GM19043 (cell line): ENCODE measurements around the gene STX19.

Experiments
- ATAC-seq: cut with Tn5 transposase; IDR thresholded peaks from one replicate; pipeline ENCODE4 v1.9.1; 2021; ENCODE audit warnings: low read depth; ENCODE audit not compliant: unreplicated experiment

The STX19 gene

DNA sequence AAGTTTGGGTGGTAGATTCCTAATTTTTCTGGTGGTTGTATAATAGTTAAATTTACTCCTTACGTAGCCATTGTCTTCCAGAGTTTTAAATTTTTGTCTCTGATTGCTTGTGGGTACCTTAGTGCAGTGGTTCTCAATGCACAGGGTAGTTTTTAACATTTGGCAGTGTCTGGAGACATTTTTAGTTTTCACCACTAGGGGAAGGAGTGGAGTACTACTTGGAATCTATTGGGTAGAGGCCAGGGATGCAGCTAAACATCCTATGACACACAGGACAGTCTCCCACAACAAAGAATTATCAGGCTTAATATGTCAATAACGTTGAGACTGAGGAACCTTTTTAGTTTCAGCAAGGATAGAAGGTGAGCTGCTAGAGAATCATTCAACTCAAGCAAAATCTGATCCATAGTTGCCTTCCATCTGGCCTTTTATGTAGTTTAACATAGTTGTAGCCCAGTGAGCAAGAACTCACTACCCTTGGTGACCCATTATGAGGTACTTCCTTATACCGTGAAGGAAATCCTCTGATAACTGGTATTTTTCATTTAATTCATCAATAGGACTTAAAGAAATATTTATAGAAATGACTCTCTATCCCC is 8.6 kb upstream of the STX19 start:
- peak; percentile 71 for ATAC-seq

DNA sequence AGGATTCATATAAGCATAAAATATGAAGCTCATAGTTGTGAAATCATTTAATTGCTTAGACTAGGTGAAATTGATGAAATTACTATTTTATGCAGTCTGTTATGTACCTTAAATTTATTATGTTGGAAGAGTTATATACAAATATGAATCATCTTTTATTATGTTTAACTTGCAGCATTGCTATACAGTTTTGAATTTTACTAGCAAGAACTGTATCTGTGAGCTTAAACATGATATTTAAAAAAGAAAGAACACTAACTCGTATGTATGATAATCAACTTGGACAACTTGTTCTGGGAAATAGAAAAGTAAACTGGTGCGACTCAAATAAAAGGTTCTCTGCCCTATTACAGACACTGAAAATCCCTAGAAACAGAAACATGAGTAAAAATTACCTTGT is 1.8 kb downstream of the STX19 start:
- no peak for ATAC-seq

DNA sequence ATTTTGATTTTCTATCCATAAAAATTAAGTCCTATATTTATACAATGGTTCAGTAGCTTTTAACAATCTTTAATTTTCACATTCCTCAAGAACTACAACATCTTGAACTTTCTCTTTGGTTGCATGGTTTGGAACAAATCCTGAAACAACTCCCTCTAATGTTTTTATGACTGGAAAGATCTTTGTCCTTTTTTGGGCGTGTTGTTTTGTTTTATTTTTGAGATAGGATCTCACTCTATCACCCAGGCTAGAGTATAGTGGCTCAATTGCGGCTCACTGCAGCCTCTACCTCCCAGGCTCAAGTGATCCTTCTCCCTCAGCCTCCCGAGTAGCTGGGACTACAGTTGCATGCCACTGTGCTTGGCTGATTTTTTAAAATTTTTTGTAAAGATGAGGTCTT is 4.0 kb downstream of the STX19 start:
- no peak for ATAC-seq

DNA sequence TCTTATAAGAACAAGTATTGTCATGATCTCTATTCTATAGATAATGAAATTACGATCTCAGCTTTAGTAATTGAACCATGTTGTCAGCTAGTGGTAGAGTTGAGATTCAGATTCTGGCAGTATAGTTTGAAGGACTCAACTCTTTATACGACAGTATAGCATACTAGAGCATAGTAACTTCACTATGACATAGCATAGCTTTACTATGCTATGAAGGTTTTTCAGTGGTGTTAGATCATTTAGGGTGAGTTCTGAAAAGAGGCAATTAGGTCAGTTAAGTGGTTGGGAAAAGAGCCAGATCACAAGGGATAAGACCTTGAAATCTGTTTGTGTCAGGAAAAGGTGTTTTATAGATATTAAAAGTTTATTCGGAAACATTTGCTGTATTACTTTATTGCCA is 8.1 kb downstream of the STX19 start:
- ATAC-seq: no peak

DNA sequence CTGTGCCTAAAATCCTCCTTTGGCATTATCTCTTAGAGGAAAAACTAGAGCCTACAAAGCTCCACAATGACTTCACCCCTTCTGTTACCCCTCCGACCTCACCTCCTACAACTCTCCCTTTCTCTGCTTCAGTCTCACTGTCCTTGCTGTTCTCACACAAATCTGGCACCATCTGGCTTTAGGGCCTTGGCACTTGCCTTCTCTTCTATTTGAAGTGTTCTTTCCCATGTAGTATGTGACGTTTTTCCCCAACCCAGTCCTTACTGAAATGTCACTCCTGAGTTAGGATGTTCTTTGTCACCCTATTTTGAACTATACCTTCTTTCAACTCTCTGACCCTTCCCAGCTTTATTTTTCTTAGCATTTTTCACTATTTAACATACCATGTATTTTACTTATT is 8.7 kb downstream of the STX19 start:
- ATAC-seq: no peak

DNA sequence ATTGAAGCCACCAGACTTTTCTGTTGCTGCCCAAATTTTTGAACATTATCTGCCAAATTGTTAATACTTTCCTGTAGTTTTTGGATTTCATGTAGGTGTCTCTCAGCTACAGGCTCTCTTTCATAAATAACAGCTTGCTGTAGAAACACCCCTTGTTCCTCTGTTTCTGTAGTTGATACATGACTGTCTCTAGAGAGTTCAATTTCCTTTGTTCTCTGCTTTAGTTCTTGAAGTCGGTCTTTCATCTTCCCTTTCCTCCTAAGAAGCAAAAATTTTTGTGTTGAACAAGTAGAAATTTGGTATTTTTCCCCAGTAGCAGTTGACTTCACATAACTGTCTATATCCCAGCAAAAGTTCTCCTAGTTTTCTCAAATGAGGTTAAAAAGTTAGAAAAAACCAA is 13.4 kb downstream of the STX19 start:
- ATAC-seq: no peak

DNA sequence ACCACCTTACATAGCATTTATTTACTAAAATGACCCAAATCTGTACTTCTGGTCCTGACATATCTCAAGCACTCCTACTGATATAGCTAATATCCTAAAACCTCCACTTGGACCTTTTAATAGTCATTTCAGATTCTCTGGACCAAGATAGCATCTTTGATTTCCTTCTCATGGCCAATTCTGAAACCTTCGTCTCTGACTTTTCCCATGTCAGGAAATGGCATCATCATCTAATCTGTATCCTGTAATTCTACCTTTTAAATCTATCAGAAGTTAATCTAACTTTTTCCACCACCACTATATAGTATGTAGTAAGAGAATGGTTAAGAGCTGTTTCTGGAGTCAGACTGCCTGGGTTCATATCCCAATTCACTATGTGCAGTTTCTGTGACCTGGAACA is 16.2 kb downstream of the STX19 start:
- no peak for ATAC-seq

DNA sequence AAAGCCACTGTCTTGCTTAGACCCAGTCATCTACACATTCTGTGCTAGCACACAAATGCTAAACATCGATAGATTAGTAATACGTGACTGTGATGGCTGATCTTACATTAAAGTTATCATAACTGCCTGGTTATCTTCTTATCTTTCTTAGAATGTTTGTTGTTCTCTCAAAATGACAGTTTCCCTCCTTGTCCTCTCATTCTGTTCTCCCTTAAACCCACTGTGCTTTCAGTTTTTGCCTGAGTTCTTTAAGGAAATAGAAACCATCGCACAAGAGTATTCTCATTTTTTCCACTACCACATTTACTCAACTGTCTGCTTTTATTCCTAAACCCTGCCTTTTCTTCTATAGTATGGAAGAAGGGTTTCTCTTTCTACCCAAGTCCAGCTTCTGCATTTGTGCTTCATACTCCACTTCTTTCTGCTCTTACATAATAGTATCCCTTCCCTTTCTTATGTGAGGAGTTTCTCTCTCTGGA is 17.1 kb downstream of the STX19 start:
- ATAC-seq: no peak

DNA sequence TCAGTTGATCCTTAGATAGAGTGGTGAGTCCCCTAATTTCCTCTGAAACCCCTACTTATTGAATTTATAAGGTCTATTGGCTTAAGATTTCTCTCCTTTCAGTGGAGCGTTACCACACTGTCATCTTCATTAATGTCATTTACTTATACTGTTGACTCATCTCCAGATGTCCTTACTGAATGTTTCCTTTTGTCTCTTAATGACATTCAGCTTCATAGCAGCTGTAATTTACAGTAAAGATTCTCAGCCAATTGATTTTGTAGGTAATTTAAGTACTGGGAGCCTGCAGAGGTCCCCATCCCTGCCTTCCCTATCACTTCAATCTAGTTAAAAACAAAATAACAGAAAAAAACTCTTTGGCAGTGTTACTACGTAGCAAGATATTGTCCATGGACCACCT is 18.8 kb downstream of the STX19 start:
- ATAC-seq: no peak

DNA sequence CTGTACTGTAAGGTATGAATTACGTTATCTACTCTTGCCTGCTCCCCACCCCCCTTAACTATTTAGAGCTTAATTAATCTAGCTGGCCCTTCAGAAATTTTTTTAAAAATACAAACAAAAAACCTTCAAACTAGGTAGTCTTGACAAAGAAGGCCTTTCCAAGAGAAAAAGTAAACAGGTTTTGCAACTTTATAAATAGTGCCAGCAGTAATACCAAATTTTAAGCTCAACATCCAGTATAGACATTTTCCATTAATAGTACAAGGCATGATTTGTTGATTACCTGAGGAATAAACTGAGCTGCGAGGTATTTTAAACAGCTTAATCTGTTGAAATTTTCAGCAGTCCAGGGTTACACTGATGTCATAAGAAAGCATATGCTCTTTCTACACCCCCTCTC is 20.1 kb downstream of the STX19 start:
- ATAC-seq: no peak

DNA sequence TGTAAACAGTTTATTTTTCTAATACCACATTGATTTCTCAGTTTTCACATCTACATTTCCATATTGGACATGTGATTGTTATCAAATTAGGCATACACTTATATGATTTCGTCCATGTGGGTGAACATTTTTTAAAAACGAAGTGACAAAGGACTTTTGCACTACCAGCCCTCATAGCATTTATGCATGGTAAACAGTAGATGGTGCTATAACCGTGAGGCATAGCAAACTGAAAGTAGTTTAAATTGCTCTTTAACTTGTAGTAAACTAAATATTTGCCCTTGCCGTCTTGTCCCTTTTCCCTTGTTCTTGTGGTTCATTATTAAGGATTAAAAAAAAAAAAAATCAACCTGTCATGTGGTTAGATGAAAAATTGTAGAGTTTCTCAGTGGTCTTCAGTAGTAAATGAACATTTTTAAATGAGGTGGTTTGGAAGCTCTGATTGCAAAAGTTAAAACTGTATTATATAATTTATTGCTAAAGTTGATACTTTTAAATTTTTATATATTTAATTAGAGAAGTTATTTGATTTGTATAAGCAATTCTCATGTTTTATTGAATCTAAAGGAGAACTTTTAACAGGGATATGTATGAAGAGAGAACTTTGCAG is 24.0 kb downstream of the STX19 start:
- ATAC-seq: peak; percentile 96

DNA sequence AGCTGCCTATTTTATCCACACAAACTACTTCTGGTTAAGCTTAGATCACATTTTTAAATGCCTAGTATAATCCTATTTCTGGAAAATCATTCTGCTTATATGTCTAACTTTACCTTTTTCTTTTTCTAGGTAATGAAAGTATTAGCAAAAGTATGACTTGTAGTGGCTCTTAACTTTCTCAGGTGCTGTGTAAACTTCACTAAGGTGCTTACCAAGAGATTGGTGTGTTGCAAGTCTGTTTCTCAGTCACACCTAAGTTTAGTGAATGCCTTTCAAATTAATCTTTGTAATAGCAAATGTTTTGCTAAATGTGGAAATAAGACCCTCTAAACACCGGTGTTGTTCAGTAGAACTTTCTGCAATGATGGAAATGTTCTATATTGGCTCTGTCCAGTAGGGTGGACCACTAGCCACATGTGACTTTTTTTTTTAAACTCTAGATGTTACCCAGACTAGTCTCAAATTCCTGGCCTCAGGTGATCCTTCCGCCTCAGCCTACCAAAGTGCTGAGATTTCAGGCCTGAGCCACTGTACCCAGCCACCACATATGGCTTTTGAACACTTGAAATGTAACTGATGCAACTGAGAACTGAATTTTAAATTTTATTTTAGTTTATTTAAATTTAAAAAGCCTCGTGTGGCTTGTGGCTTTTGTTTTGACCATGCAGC is 26.4 kb downstream of the STX19 start:
- ATAC-seq: no peak

DNA sequence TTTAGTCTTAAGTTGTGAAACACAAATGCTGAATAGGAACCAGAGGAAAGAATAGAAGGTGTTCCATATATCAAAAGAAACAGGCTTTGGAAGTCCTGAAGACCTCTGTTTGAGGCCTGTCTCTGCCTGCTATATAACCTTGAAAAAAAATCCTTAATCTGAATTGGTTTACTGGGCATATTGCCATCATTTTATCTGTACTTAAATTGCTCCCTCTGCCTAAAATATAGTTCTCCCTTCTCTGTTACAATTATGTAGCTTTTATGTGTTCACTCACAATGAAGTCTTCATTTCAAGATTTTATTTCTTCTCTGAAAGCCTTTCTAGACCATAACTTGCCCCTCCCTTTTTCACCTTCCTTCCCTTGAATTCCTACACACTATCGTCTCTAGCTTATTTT is 27.2 kb downstream of the STX19 start:
- no peak for ATAC-seq

DNA sequence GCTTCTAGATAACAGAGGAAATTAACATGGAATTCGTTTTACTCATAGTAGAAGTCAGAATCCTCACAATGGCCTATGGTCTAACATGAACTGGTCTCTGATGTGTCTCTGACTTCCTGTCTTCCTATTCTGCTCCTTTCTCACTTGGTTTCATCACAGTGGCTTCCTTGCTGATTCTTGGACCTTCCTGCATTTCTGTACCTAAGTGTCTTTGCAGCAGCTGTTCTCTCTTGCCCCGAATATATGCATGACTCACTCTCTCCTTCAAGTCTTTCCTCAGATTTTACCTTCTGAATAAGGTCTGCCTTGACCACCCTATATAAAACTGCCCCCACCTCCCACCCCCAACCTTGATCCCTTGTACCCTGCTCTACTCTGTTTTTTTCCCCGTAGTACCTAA is 34.3 kb downstream of the STX19 start:
- ATAC-seq: no peak

DNA sequence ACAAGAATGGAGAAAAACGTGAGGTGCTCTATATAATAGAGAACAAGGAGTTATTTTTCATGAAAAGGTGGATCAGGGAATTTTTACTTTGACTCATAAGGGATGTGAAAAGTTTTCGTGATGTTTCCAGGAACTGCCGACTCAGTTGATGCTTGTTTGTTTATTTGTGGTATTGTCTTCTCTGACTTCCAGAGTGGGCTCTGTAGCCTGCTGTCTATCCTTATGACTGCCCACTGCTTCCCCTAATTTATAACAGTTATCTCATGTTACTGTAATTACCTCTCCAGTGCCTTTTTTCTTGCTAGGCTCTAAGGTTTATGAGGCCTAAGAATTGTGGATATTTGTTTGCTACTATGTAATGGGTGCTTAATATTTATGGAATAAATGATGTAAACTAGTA is 36.2 kb downstream of the STX19 start:
- no peak for ATAC-seq

DNA sequence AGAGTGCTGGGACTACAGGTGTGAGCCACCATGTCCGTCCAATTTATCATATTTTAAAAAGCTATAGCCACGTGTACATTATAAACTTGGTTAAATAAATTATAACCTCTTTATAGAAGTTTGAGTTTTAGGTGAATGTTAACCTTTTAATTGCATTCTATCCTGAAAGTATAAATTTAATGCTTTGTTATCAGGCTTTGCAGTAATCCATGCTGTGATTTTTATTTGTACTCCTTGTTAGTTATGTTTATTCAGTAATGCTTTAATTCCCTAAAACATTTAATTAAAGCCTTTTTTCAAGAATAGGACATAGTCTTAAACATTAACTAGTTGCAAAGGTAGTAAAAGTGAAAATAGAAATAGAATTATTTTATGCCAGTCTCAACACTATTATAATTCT is 36.8 kb downstream of the STX19 start:
- no peak for ATAC-seq

DNA sequence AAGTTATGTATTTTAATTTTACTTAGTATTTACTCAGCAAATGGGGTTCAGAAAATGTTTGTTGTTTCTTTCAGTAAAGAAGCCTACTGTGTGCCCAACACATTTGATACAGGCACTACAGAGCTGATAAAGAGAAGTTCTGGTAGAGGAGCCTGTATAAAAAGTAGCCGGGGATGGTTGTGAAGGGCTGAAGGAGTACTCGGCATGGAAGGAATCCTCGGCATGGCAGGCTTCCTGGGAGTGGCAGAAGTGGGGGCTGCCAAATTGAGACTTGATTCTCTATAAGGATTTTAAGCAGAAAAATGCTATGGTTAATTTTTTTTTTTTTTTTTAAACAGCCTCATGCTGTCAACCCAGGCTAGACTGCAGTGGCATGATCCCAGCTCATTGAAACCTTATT is 39.2 kb downstream of the STX19 start:
- no peak for ATAC-seq

DNA sequence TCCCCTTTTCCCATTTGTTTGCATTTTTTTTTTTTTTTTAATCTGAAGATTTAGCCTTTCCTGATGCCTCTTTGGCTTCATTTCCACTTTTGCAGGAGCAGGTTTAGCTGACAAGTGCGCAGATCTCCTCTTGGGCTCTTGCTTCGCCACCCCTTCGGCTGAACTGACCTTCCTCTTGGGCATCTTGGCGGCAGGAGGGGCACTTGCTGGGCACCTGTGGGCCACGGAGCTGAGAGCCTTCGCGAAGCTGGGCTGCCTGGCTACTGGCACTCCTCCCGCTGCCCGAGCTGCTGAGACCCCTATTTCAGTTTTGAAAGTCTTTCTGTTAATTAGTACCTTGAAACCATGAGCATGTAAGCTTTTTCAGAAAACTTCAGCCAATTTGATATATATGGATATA is 39.6 kb downstream of the STX19 start:
- ATAC-seq: no peak

DNA sequence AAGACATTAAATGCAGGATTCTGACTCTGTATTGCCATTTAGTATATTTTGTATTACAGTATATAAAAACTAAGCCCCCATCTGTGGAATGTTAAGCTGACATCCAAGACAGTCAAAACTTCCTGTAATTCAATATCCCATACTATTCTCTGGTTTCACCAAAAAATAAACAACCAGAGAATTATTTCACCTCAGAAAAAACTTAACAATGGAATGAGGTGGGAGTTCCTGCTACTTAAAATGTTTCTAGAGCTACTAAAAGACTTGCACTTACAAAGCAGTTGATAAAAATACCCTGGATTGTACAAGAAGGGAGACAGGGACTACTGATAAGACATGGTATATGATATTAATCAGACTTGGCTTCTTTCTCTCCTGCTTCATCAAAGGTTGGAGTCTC is 40.1 kb downstream of the STX19 start:
- ATAC-seq: no peak

DNA sequence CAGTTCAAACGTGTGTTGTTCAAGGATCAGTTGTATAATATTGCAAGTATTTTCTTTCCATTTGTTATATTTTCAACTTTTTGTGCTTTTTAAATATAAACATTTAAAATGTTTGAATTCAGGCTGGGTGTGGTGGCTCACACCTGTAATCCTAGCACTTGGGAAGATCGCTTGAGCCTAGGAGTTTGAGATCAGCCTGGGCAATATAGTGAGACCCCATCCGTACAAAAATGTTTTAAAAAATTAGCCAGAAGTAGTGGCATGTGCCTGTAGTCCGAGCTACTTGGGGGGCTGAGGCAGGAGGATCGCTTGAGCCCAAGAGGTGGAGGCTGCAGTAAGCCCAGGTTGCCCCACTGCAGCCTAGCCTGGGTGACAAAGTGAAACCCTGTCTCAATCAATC is 43.8 kb downstream of the STX19 start:
- no peak for ATAC-seq

DNA sequence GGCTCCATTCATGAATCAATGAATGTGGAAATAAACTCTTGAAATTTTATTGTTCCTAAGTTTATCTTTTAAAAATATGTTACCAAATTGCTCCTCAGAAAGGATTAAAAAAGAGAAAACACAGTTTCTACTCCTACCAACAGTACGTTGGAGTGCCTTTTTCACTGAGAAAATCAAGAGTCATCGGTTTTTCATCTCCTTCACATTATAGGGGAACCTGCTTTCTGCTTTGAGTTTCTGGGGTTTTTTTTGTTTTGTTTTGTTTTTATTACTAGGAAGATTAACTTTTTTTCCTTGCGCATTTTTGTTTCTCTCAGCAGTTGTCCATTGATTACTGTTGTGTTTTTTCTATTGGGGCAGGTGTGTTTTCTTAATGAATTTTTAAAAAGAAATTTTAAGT is 45.0 kb downstream of the STX19 start:
- ATAC-seq: no peak

DNA sequence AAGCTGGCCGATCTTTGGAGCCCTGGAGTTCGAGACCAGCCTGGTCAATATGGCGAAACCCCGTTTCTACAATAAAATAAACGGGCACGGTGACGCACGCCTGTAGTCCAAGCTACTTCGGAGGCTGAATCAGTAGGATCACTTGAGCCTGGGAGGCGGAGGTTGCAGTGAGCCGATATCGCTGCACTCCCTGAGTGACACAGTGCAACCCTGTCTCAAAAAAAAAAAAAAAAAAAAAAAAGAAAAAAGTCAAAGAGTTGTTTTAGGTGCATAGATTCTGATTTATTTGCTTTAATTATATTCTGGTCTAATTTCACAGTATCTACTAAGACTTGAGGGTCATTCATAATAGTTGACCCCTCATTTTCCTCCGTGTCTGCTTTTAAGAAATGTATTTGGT is 46.7 kb downstream of the STX19 start:
- ATAC-seq: no peak
